DMS114 treated with DMSO at 0.1 percent for 48 hours (cell line): ENCODE measurements around the gene CPPED1.

Experiments
- DNase-seq: peaks from one replicate; lab custom pipeline; 2025; ENCODE audit not compliant: unreplicated experiment; lab: John Stamatoyannopoulos, UW

Gene CPPED1

GRCh38 chr16:12688951-12689850 is 114.5 kb downstream of the CPPED1 start:
- DNase-seq: no peak

GRCh38 chr16:12685806-12686205 is 117.9 kb downstream of the CPPED1 start:
- DNase-seq: no peak

DNA sequence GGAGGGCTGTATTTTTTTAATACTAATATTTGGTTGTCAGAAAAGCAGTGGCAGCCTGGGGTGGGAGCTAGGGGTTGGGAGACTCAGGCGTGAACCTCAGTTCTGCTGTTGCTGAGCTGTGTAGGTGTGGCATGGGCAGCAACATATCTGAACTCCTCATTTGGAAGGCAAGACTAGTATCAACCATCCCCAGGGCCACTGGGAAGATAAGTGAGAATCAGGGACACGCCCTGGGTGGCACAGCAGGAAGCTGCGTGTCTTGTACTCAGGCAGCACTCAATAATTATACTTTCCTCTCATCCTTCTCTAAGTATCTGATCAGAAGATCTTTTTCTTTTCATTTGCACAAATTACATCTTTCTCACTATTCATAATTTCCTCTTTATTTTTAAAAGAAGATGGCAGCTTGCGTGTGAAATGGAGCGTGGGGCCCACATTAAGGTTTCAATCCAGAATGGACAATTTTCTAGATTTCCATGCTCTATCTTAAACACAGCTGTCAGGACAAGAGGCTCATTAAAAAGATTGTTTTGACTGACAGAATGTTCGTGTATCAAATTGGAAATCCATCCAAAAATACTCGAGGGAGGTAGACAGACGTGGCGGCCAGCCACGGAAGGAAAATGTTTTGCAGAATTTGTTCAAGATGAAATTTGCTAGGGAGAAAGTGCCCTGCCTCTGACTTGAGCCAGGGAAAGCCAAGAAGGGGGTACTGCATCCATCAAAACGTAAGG is 121.1 kb downstream of the CPPED1 start:
- DNase-seq: no peak

- DNase-seq: no peak
Measured at GRCh38 chr16:12681653-12682052, 122.0 kb downstream of the CPPED1 start.

GRCh38 chr16:12680531-12680930 is 123.2 kb downstream of the CPPED1 start:
- DNase-seq: no peak

- DNase-seq: no peak
Measured at GRCh38 chr16:12679660-12680272, 123.9 kb downstream of the CPPED1 start.

DNA sequence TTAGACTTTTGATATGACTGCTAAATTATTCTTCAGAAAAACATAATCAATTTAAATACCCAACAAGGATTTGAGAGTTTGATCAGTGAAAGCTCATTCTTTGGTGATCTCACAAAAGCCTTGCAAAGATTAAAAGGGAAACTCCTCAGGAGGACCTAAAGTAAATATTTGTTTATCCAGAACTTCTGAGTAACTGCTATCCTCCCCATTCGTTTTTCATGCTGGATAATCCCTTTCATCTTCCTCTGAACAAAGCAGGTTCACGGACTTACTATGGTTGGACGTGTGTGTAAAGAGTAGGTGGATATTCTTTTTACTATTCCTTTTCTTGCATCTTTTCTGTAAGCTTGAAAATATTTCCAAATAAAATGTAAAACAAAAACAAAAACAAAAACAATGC is 124.7 kb downstream of the CPPED1 start:
- no peak for DNase-seq

GRCh38 chr16:12677502-12677901 is 126.2 kb downstream of the CPPED1 start:
- DNase-seq: no peak

- DNase-seq: no peak
Measured at GRCh38 chr16:12675852-12676251, 127.8 kb downstream of the CPPED1 start.

- DNase-seq: no peak
Measured at GRCh38 chr16:12675046-12675445, 128.6 kb downstream of the CPPED1 start.

GRCh38 chr16:12674524-12674923 is 129.2 kb downstream of the CPPED1 start:
- DNase-seq: no peak

- DNase-seq: no peak
Measured at GRCh38 chr16:12674071-12674470, 129.6 kb downstream of the CPPED1 start.

- DNase-seq: no peak
Measured at GRCh38 chr16:12673466-12673865, 130.2 kb downstream of the CPPED1 start.

GRCh38 chr16:12672986-12673385 is 130.7 kb downstream of the CPPED1 start:
- no peak for DNase-seq

GRCh38 chr16:12669908-12670307 is 133.8 kb downstream of the CPPED1 start:
- DNase-seq: no peak

- no peak for DNase-seq
Measured at GRCh38 chr16:12667909-12668308, 135.8 kb downstream of the CPPED1 start.

- no peak for DNase-seq
Measured at GRCh38 chr16:12664164-12664733, 139.4 kb downstream of the CPPED1 start.

- DNase-seq: no peak
Measured at GRCh38 chr16:12661656-12662172, 142.0 kb downstream of the CPPED1 start.

DNA sequence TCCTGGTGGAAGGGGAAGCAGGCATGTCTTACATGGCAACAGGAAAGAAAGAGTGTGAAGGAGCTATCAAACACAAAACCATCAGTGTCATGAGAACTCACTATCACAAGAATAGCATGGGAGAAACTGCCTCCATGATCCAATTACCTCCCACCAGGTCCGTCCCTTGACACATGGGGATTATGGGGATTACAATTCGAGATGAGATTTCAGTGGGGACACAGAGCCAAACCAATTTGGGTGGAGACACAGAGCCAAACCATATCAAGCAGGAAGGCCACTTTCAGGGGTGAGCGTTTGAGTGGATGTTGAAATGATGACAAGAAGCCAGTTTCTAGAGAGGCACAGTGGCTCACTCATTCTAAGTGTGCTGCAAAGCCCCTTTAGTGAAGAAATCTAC is 143.8 kb downstream of the CPPED1 start:
- DNase-seq: no peak

DNA sequence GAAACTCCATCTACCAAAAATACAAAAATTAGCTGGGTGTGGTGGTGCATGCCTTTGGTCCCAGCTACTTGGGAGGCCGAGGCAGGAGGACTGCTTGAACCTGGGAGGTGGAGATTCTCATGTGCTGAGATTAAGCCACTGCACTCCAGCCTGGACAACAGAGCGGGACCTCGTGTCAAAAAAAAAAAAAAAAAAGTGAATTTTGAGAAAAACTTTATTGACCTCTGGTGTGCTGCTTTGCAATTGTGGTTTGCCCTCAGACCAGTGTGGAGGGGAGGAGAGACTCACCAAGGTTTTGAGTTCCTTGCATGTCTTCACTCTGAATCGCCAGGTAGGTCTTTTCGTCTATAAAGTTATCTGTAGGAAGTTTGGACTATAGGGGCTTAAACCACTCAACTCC is 145.2 kb downstream of the CPPED1 start:
- no peak for DNase-seq

DNA sequence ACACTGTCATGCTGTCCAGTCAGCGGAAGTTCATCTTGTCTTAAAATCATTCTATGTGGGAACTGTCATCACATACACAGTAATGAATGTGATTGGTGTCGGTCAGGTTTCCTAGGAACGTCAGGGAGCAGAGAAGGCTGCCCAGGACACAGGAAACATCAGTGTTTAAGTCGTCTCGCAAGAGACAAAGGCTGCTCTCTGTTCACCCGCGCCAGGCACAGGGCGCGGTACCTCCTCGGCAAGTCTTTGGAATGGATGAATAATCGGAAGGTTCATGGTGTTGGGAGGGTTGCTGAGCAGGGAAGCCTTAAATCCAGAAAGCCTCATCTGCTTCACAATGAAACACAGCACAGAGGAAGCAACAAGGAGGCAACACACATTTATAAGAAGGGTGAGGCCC is 148.2 kb downstream of the CPPED1 start:
- no peak for DNase-seq
